Measurements from ENCODE around the gene NOCT.

DNA sequence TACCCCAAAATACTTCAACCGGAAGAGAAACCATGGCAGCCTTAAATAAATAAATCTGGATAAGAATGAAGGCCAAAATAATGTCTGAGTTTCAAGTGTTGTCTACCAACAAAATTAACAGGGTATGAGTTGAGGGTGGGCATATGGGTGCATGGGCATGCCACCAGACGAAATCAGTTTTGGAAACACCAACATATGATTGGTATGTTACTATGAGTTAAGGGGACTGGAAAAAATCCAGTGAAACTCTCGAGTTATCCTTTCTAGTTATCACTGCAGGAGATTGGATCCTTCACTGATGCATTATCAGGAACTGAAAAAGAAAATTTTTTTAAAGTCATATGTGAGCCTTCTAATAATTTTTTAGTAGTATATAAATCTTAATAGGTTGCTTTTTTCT, 32.4 kb downstream of the NOCT start:
- TF ChIP-seq, protein P1, sequence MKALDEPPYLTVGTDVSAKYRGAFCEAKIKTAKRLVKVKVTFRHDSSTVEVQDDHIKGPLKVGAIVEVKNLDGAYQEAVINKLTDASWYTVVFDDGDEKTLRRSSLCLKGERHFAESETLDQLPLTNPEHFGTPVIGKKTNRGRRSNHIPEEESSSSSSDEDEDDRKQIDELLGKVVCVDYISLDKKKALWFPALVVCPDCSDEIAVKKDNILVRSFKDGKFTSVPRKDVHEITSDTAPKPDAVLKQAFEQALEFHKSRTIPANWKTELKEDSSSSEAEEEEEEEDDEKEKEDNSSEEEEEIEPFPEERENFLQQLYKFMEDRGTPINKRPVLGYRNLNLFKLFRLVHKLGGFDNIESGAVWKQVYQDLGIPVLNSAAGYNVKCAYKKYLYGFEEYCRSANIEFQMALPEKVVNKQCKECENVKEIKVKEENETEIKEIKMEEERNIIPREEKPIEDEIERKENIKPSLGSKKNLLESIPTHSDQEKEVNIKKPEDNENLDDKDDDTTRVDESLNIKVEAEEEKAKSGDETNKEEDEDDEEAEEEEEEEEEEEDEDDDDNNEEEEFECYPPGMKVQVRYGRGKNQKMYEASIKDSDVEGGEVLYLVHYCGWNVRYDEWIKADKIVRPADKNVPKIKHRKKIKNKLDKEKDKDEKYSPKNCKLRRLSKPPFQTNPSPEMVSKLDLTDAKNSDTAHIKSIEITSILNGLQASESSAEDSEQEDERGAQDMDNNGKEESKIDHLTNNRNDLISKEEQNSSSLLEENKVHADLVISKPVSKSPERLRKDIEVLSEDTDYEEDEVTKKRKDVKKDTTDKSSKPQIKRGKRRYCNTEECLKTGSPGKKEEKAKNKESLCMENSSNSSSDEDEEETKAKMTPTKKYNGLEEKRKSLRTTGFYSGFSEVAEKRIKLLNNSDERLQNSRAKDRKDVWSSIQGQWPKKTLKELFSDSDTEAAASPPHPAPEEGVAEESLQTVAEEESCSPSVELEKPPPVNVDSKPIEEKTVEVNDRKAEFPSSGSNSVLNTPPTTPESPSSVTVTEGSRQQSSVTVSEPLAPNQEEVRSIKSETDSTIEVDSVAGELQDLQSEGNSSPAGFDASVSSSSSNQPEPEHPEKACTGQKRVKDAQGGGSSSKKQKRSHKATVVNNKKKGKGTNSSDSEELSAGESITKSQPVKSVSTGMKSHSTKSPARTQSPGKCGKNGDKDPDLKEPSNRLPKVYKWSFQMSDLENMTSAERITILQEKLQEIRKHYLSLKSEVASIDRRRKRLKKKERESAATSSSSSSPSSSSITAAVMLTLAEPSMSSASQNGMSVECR (CRISPR knock-in tag; IDR thresholded peaks at IDR 0.05; ENCODE audit: borderline replicate concordance) = no peak
- TF ChIP-seq, protein P2, sequence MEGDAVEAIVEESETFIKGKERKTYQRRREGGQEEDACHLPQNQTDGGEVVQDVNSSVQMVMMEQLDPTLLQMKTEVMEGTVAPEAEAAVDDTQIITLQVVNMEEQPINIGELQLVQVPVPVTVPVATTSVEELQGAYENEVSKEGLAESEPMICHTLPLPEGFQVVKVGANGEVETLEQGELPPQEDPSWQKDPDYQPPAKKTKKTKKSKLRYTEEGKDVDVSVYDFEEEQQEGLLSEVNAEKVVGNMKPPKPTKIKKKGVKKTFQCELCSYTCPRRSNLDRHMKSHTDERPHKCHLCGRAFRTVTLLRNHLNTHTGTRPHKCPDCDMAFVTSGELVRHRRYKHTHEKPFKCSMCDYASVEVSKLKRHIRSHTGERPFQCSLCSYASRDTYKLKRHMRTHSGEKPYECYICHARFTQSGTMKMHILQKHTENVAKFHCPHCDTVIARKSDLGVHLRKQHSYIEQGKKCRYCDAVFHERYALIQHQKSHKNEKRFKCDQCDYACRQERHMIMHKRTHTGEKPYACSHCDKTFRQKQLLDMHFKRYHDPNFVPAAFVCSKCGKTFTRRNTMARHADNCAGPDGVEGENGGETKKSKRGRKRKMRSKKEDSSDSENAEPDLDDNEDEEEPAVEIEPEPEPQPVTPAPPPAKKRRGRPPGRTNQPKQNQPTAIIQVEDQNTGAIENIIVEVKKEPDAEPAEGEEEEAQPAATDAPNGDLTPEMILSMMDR (IDR thresholded peaks at IDR 0.05) = no peak
- TF ChIP-seq TEAD4 (CRISPR knock-in tag; IDR thresholded peaks at IDR 0.05) (no peak), NR2C2 (CRISPR knock-in tag; IDR thresholded peaks at IDR 0.05) (no peak), ATF1 (CRISPR knock-in tag; IDR thresholded peaks at IDR 0.05) (no peak), ZBTB21 (CRISPR knock-in tag; IDR thresholded peaks at IDR 0.05; ENCODE audit: borderline replicate concordance) (no peak), JAZF1 (CRISPR knock-in tag; IDR thresholded peaks at IDR 0.05) (no peak), ESRRA (CRISPR knock-in tag; IDR thresholded peaks at IDR 0.05; ENCODE audit: borderline replicate concordance) (no peak), CREB1 (CRISPR knock-in tag; IDR thresholded peaks at IDR 0.05) (no peak), ZNF512 (CRISPR knock-in tag; IDR thresholded peaks at IDR 0.05; ENCODE audit: borderline replicate concordance) (no peak), IRF1 (CRISPR knock-in tag; IDR thresholded peaks at IDR 0.05) (no peak)
- TF ChIP-seq, protein P3, sequence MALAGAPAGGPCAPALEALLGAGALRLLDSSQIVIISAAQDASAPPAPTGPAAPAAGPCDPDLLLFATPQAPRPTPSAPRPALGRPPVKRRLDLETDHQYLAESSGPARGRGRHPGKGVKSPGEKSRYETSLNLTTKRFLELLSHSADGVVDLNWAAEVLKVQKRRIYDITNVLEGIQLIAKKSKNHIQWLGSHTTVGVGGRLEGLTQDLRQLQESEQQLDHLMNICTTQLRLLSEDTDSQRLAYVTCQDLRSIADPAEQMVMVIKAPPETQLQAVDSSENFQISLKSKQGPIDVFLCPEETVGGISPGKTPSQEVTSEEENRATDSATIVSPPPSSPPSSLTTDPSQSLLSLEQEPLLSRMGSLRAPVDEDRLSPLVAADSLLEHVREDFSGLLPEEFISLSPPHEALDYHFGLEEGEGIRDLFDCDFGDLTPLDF (CRISPR knock-in tag; IDR thresholded peaks at IDR 0.05) = no peak
